GM19455 (cell line): ENCODE data around the gene TKT.

Experiments used
- ATAC-seq: cut with Tn5 transposase; IDR thresholded peaks from one replicate; pipeline ENCODE4 v1.9.1; 2021; ENCODE audit not compliant: unreplicated experiment

TKT gene

DNA sequence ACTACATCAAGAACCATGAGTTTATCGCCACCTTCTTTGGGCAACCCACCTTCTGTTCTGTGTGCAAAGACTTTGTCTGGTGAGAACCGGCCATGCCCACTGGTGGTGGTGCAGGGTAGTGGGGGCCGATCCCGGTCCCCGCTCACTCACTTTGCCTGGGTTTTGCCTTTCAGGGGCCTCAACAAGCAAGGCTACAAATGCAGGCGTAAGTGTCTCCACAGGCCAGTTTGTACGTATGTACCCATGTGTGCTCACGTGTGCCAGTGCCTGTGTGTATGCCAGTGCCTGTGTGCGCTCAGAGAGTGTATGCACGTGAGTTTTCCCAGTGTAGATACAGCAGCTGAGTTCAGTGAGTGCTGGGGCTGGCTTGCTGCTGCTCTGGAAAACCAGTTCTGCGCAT is 74.3 kb downstream of the TKT start:
- ATAC-seq = no peak

DNA sequence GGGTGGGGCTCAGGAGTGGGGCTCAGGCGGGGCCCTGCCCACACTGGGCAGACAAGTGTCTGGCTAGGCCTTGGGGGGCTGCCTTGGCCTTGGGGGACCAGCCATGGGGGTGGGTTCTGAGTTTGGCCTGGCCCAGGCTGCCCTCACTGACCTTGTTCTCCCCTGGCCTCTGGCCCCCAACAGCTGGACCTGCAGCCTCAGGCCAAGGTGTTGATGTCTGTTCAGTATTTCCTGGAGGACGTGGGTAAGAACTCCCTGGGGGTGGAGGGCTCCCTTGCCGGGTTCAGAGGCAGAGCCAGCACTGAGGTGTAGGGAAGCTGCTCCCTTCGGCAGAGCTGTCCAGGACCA is 74.8 kb downstream of the TKT start:
- peak; percentile 32 for ATAC-seq

DNA sequence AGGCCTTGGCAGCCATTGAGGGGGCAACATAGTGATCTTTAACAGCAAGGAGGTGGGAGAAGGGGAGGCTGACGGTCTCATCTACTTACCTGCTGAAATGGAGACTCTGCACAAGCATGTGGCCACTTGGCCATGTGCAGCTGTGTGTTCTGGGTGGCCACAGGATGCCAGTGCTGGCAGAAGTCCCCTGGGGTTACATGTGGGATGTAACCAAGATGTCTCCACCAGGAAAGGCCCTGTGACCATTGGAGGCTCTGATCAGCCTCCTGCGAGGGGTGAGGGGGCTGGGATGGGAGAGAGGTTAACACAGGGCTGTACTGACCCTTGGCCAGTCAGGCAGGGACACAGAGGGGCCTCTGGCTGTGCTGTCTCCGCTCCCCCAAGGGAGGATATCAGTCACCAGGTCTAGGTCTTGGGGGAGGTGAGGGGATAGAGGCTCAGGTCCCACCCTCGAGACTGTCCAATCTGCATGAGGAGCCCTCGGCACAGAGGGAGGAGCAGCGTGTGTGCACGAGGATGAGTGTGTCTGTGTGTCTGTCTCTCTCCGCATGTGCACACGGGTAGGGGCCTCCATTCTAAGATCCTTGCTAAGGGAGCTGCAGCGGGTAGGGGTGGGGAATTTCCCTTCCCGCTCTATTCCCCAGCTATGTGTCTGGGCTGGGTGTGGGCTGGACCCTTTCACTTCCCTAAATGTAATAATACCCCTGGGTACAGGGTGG is 75.4 kb downstream of the TKT start:
- ATAC-seq = peak; percentile 78

DNA sequence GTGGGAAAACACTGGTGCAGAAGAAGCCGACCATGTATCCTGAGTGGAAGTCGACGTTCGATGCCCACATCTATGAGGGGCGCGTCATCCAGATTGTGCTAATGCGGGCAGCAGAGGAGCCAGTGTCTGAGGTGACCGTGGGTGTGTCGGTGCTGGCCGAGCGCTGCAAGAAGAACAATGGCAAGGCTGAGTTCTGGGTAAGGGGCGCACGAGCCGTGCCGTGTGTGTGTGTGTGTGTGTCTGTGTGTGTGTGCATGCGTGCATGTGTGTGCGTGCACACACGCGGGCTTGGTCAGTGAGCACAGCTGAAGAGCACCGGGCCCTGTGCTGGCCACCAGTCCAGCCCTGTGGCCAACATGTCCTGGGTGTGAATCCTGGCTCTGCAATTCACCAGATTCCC is 76.2 kb downstream of the TKT start:
- no peak for ATAC-seq

DNA sequence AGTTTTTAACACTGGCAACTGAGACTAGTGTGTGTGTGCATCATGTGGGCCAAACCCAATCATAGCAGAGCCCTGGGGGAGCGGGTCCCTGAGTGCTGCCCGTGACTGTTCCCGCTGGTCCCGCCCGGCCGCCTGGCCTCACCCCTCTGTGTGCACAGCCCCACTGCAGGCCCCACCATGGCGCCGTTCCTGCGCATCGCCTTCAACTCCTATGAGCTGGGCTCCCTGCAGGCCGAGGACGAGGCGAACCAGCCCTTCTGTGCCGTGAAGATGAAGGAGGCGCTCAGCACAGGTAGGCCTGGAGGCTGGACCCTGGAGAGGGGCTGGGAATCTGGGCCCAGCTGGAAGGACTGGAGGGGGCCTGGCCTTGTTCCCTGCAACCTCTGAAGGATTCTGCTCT is 77.6 kb downstream of the TKT start:
- no peak for ATAC-seq

DNA sequence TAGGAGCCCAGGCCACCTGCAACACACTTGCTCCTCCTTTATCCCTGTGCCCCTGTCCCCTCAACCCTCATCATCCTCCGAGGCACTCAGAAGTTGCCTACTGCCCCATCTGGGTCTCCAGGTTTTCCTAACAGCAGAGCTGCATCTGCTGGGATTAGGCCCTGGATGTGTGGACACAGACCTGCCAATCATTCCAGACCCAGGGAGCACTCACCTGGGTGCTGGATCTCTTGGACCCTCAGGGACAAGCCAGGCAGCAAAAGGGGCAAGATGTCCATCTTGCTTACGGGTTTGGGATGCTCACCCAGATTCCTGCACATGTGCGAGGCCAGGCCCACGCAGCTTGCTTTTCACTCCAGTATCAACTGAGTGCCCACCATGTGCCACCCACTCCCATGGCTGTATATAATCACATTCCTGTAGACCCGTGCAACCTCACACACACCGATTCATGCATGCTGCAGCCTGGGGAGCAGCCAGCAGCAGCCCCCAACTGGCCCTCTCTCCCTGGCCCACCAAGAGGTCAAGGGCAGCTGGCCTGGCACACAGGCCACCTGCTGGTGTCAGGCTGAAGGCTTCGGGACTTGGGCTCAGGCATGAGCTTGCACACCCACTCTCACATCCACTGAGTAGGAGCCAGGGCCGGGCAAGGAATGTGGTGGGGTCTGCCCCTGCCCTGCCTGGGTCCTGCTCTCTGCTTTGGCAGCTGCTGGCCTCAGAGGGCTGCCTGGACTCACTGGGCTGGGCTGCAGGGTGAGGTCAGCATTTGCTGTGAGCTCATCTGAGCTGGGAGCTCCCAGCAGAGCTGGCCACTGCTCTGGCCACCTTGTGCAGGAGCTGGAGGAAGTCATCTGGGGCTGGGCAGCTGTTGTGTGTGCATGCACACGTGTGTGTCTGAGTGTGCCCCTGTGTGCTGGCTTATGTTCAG is 79.9 kb downstream of the TKT start:
- ATAC-seq = no peak
